ENCODE data around the gene RHAG. TPM values are rescaled to one million over a fixed set of nuclear protein-coding genes. Genes with fewer than 3 reads are reported as not detected.
A peak's percentile ranks its signal among the peaks of the same experiment; 100 is the strongest.
"Not testable (repeated sequence)": the region's sequence is repeated elsewhere in the genome, so short reads cannot be mapped to it uniquely, and the experiment has no call there.

The RHAG gene
- total RNA-seq, 1 donor from 2014 or later: not detected

- H3K27me3 ChIP-seq: no peaks in the 10 kb centered on the region
- no peak overlapping the region for H3K27ac ChIP-seq
- no peaks in the 10 kb centered on the region for H3K9me3 ChIP-seq
- ATAC-seq (peak; percentile 86), DNase-seq (no peak)
- H3K36me3 ChIP-seq: no peaks in the 10 kb centered on the region
- intact Hi-C loops (cut with DNase I): no loop called here
- H3K4me1 ChIP-seq: no peaks in the 10 kb centered on the region
- TF ChIP-seq CTCF (IDR thresholded peaks at IDR 0.05): peak; percentile 84
- H3K4me3 ChIP-seq: no peak overlapping the region
Measured at GRCh38 chr6:49606721-49607390, 29.8 kb downstream of the RHAG start.

- H3K9me3 ChIP-seq; ATAC-seq; intact Hi-C loops (cut with DNase I); DNase-seq; H3K27ac ChIP-seq; H3K27me3 ChIP-seq; H3K4me3 ChIP-seq; H3K4me1 ChIP-seq; H3K36me3 ChIP-seq: not testable (repeated sequence)
Measured at GRCh38 chr6:49604080-49604479, 32.6 kb downstream of the RHAG start.

- H3K27me3 ChIP-seq; DNase-seq; H3K4me3 ChIP-seq; H3K27ac ChIP-seq; H3K4me1 ChIP-seq; H3K9me3 ChIP-seq; ATAC-seq; H3K36me3 ChIP-seq; intact Hi-C loops (cut with DNase I): not testable (repeated sequence)
Measured at GRCh38 chr6:49587262-49587661, 49.4 kb downstream of the RHAG start.

- no peak for TF ChIP-seq CTCF (IDR thresholded peaks at IDR 0.05)
- no peak for ATAC-seq
- DNase-seq: no peak
- intact Hi-C loops (cut with DNase I): no loop called here
- H3K4me3 ChIP-seq: no peak overlapping the region
- H3K27me3 ChIP-seq: no peaks in the 10 kb centered on the region
- no peak overlapping the region for H3K27ac ChIP-seq
- no peaks in the 10 kb centered on the region for H3K4me1 ChIP-seq
- H3K36me3 ChIP-seq: no peaks in the 10 kb centered on the region
- no peaks in the 10 kb centered on the region for H3K9me3 ChIP-seq
Measured at GRCh38 chr6:49582529-49582928, 54.1 kb downstream of the RHAG start.

- no peak for ATAC-seq
- intact Hi-C loops (cut with DNase I): no loop called here
Measured at GRCh38 chr6:49579649-49580048, 57.0 kb downstream of the RHAG start.

GRCh38 chr6:49576618-49577017, 60.0 kb downstream of the RHAG start:
- TF ChIP-seq CTCF (IDR thresholded peaks at IDR 0.05): no peak
- H3K4me3 ChIP-seq: no peak overlapping the region
- H3K27me3 ChIP-seq: no peaks in the 10 kb centered on the region
- H3K9me3 ChIP-seq: no peaks in the 10 kb centered on the region
- H3K27ac ChIP-seq: no peak overlapping the region
- intact Hi-C loops (cut with DNase I): no loop called here
- DNase-seq (no peak), ATAC-seq (no peak)
- no peaks in the 10 kb centered on the region for H3K36me3 ChIP-seq
- no peaks in the 10 kb centered on the region for H3K4me1 ChIP-seq

More at GRCh38 chr6:49579649-49580048, 57.0 kb downstream of the RHAG start:
- TF ChIP-seq CTCF (IDR thresholded peaks at IDR 0.05): no peak
- Histone ChIP-seq H3K4me3 (no peak overlapping the region), H3K4me1 (no peaks in the 10 kb centered on the region), H3K27ac (no peak overlapping the region), H3K27me3 (no peaks in the 10 kb centered on the region), H3K9me3 (no peaks in the 10 kb centered on the region), H3K36me3 (no peaks in the 10 kb centered on the region)
- no peak for DNase-seq
